DOHH2 (cell line): ENCODE results near the gene F13A1.

Experiments used
- H3F3A ChIP-seq: fragments of 200-600 bp; sonication (generic), shearing (Covaris generic); 2 replicates; pipeline ENCODE4 v1.6.0; 2016; ENCODE audit warnings: antibody characterized with exemption, mild to moderate bottlenecking; ENCODE audit not compliant: control insufficient read depth, insufficient read depth
- H3K27ac ChIP-seq: fragments of 200-600 bp; sonication (generic); 2 replicates; pipeline ENCODE4 v1.5.1; 2014; ENCODE audit warnings: low read depth, mild to moderate bottlenecking, low read length, moderate library complexity
- H3K27me3 ChIP-seq: fragments of 200-600 bp; sonication (generic); 2 replicates; pipeline ENCODE4 v1.6.1; 2014; ENCODE audit warnings: mild to moderate bottlenecking, low read length, mixed read lengths; ENCODE audit not compliant: control insufficient read depth
- H3K36me3 ChIP-seq: fragments of 200-600 bp; sonication (generic); 2 replicates; pipeline ENCODE4 v1.6.1; 2014; ENCODE audit warnings: mild to moderate bottlenecking, low read length, moderate library complexity, mixed read lengths; ENCODE audit not compliant: control insufficient read depth
- H3K4me1 ChIP-seq: fragments of 200-600 bp; sonication (generic); 2 replicates; pipeline ENCODE4 v1.6.1; 2014; ENCODE audit warnings: mild to moderate bottlenecking, low read length, mixed read lengths; ENCODE audit not compliant: control insufficient read depth
- H3K4me2 ChIP-seq: fragments of 200-600 bp; sonication (generic); 2 replicates; pipeline ENCODE4 v1.6.0; 2014; ENCODE audit warnings: mild to moderate bottlenecking, low read length, moderate library complexity
- H3K4me3 ChIP-seq: fragments of 200-600 bp; sonication (generic); 2 replicates; pipeline ENCODE4 v1.5.1; 2014; ENCODE audit warnings: mild to moderate bottlenecking, low read length, mixed read lengths
- H3K79me2 ChIP-seq: fragments of 200-600 bp; sonication (generic); 2 replicates; pipeline ENCODE4 v1.6.1; 2014; ENCODE audit warnings: mild to moderate bottlenecking, low read length, mixed read lengths; ENCODE audit not compliant: control insufficient read depth
- H3K9me2 ChIP-seq: fragments of 200-600 bp; sonication (generic); replicated peaks from 2 replicates; pipeline ENCODE4 v1.6.1; 2014; ENCODE audit warnings: mild to moderate bottlenecking, low read length, mixed read lengths; ENCODE audit not compliant: control insufficient read depth
- H3K9me3 ChIP-seq: fragments of 200-600 bp; sonication (generic); 2 replicates; pipeline ENCODE4 v1.6.1; 2014; ENCODE audit warnings: antibody characterized with exemption, low read length, mixed read lengths; ENCODE audit not compliant: control insufficient read depth, insufficient read depth
- H4K20me1 ChIP-seq: fragments of 200-600 bp; sonication (generic); 2 replicates; pipeline ENCODE4 v1.6.0; 2014; ENCODE audit warnings: low read depth, mild to moderate bottlenecking, antibody characterized with exemption, low read length, moderate library complexity; ENCODE audit not compliant: control insufficient read depth, insufficient read depth
- CTCF ChIP-seq: fragments of 200-600 bp; sonication (generic); IDR thresholded peaks from one replicate; pipeline ENCODE4 v1.5.1; 2014; ENCODE audit warnings: antibody characterized with exemption, mild to moderate bottlenecking, low read depth, low read length; ENCODE audit not compliant: poor library complexity, severe bottlenecking
- EZH2phosphoT487 ChIP-seq: fragments of 200-600 bp; sonication (generic); IDR thresholded peaks from 2 replicates; pipeline ENCODE4 v1.6.1; 2017; ENCODE audit warnings: borderline replicate concordance, mild to moderate bottlenecking, antibody characterized with exemption, low read length, moderate library complexity, mixed read lengths

F13A1 gene

GRCh38 chr6:6125495-6125894, 195.0 kb downstream of the F13A1 start:
- TF ChIP-seq EZH2phosphoT487 (no peak), CTCF (no peak)
- H3K27me3 ChIP-seq, result 0 out of 2 replicates have a peak, but pooled peaks cover 3% of the 10 kb centered on the region
- no peaks in the 10 kb centered on the region for H3K9me2 ChIP-seq
- H3K27ac ChIP-seq, result no peak overlapping the region
- no peaks in the 10 kb centered on the region for H3F3A ChIP-seq
- no peaks in the 10 kb centered on the region for H3K9me3 ChIP-seq
- no peak overlapping the region for H3K4me2 ChIP-seq
- H4K20me1 ChIP-seq, result no peaks in the 10 kb centered on the region
- no peak overlapping the region for H3K4me3 ChIP-seq
- no peaks in the 10 kb centered on the region for H3K36me3 ChIP-seq
- H3K79me2 ChIP-seq, result no peaks in the 10 kb centered on the region
- no peaks in the 10 kb centered on the region for H3K4me1 ChIP-seq

GRCh38 chr6:6123803-6124202, 196.7 kb downstream of the F13A1 start:
- no peak overlapping the region for H3K4me2 ChIP-seq

GRCh38 chr6:6121943-6122342, 198.5 kb downstream of the F13A1 start:
- H3K27ac ChIP-seq, result no peak overlapping the region
- no peak overlapping the region for H3K4me3 ChIP-seq
- no peaks in the 10 kb centered on the region for H4K20me1 ChIP-seq
- H3K9me2 ChIP-seq, result no peaks in the 10 kb centered on the region
- H3K79me2 ChIP-seq, result no peaks in the 10 kb centered on the region
- H3K4me1 ChIP-seq, result no peaks in the 10 kb centered on the region
- H3K36me3 ChIP-seq, result no peaks in the 10 kb centered on the region
- no peaks in the 10 kb centered on the region for H3K27me3 ChIP-seq
- H3K4me2 ChIP-seq, result no peak overlapping the region
- H3K9me3 ChIP-seq, result no peaks in the 10 kb centered on the region
- TF ChIP-seq EZH2phosphoT487 (no peak), CTCF (no peak)
- H3F3A ChIP-seq, result no peaks in the 10 kb centered on the region

More at GRCh38 chr6:6123803-6124202, 196.7 kb downstream of the F13A1 start:
- H3K9me3 ChIP-seq, result no peaks in the 10 kb centered on the region
- no peak for TF ChIP-seq EZH2phosphoT487
- no peak for TF ChIP-seq CTCF
- H4K20me1 ChIP-seq, result no peaks in the 10 kb centered on the region
- H3K27me3 ChIP-seq, result 0 out of 2 replicates have a peak, but pooled peaks cover 3% of the 10 kb centered on the region
- no peak overlapping the region for H3K4me3 ChIP-seq
- no peaks in the 10 kb centered on the region for H3K9me2 ChIP-seq
- no peaks in the 10 kb centered on the region for H3K36me3 ChIP-seq
- no peaks in the 10 kb centered on the region for H3K4me1 ChIP-seq
- no peaks in the 10 kb centered on the region for H3F3A ChIP-seq
- H3K27ac ChIP-seq, result no peak overlapping the region
- no peaks in the 10 kb centered on the region for H3K79me2 ChIP-seq
